DOHH2 (cell line): ENCODE results near the gene NDUFB5.

ENCODE experiments used
- EZH2phosphoT487 ChIP-seq: fragments of 200-600 bp; sonication (generic); IDR thresholded peaks from 2 replicates; pipeline ENCODE4 v1.6.1; 2017; ENCODE audit warnings: borderline replicate concordance, mild to moderate bottlenecking, antibody characterized with exemption, low read length, moderate library complexity, mixed read lengths
- TF ChIP-seq, protein P1 (sequence below): fragments of 200-600 bp; sonication (generic); IDR thresholded peaks from one replicate; pipeline ENCODE4 v1.5.1; 2014; ENCODE audit warnings: antibody characterized with exemption, mild to moderate bottlenecking, low read depth, low read length; ENCODE audit not compliant: poor library complexity, severe bottlenecking

DNA sequence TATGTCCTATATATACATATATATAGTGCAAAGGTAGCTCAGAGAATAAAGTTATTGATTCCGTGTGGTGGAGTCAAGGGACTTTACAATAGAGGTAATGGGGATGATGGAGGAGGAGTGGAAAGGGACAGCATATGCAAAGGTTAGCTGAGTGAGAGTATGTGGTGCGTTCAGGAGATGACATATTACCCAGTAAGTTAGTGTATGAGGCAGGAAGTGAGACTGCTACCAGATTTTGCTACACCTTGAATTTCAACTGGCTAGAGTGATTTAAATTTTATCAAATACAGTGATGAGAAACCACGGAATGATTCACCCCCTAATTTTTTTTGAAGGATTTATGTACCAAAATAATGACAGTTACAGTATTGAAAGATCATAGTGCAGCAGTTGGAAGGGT lies 39.1 kb upstream of the NDUFB5 start:
- TF ChIP-seq, protein P1, sequence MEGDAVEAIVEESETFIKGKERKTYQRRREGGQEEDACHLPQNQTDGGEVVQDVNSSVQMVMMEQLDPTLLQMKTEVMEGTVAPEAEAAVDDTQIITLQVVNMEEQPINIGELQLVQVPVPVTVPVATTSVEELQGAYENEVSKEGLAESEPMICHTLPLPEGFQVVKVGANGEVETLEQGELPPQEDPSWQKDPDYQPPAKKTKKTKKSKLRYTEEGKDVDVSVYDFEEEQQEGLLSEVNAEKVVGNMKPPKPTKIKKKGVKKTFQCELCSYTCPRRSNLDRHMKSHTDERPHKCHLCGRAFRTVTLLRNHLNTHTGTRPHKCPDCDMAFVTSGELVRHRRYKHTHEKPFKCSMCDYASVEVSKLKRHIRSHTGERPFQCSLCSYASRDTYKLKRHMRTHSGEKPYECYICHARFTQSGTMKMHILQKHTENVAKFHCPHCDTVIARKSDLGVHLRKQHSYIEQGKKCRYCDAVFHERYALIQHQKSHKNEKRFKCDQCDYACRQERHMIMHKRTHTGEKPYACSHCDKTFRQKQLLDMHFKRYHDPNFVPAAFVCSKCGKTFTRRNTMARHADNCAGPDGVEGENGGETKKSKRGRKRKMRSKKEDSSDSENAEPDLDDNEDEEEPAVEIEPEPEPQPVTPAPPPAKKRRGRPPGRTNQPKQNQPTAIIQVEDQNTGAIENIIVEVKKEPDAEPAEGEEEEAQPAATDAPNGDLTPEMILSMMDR: no peak
- TF ChIP-seq EZH2phosphoT487: no peak
